HEK293 (cell line): Measurements from ENCODE around the gene NAGLU.
A peak's percentile ranks its signal among the peaks of the same experiment; 100 is the strongest.

ENCODE experiments used
- EGR2 ChIP-seq: fragments of 450-650 bp; formaldehyde crosslinking; IDR thresholded peaks from 2 replicates; pipeline ENCODE4 v1.5.1; 2016; ENCODE audit warnings: low read depth, missing biosample characterization, missing genetic modification characterization
- GFI1B ChIP-seq: fragments of 450-650 bp; formaldehyde crosslinking; IDR thresholded peaks from 2 replicates; pipeline ENCODE4 v1.5.1; 2016; ENCODE audit warnings: missing biosample characterization, missing genetic modification characterization
- GLI2 ChIP-seq: fragments of 450-650 bp; formaldehyde crosslinking; IDR thresholded peaks from 2 replicates; pipeline ENCODE4; 2017; ENCODE audit warnings: missing biosample characterization, missing genetic modification characterization, low read depth, borderline replicate concordance
- GLIS1 ChIP-seq: fragments of 450-650 bp; formaldehyde crosslinking; IDR thresholded peaks from 2 replicates; pipeline ENCODE4 v1.5.1; 2016; ENCODE audit warnings: missing biosample characterization, missing genetic modification characterization
- KLF16 ChIP-seq: fragments of 450-650 bp; formaldehyde crosslinking; IDR thresholded peaks from 2 replicates; pipeline ENCODE4 v1.5.1; 2017; ENCODE audit warnings: missing biosample characterization, missing genetic modification characterization
- PRDM4 ChIP-seq: fragments of 450-650 bp; formaldehyde crosslinking; IDR thresholded peaks from 2 replicates; pipeline ENCODE4 v1.5.1; 2017; ENCODE audit warnings: missing biosample characterization, missing genetic modification characterization
- SP7 ChIP-seq: fragments of 450-650 bp; formaldehyde crosslinking; IDR thresholded peaks from 2 replicates; pipeline ENCODE4 v1.5.1; 2016; ENCODE audit warnings: missing biosample characterization, missing genetic modification characterization
- TCF7L2 ChIP-seq: IDR thresholded peaks from 2 replicates; pipeline ENCODE4 v1.6.1; 2011; ENCODE audit warnings: low read depth, mild to moderate bottlenecking, inconsistent platforms, low read length, moderate library complexity, borderline replicate concordance
- ZBTB1 ChIP-seq: fragments of 450-650 bp; formaldehyde crosslinking; IDR thresholded peaks from 2 replicates; pipeline ENCODE4 v1.5.1; 2016; ENCODE audit warnings: missing biosample characterization, missing genetic modification characterization
- ZBTB10 ChIP-seq: fragments of 450-650 bp; formaldehyde crosslinking; IDR thresholded peaks from 2 replicates; pipeline ENCODE4 v1.5.1; 2016; ENCODE audit warnings: missing biosample characterization, missing genetic modification characterization
- ZFP37 ChIP-seq: fragments of 450-650 bp; formaldehyde crosslinking; IDR thresholded peaks from 2 replicates; pipeline ENCODE4 v1.5.1; 2016; ENCODE audit warnings: missing biosample characterization, missing genetic modification characterization
- ZNF248 ChIP-seq: fragments of 450-650 bp; formaldehyde crosslinking; IDR thresholded peaks from 2 replicates; pipeline ENCODE4 v1.5.1; 2017; ENCODE audit warnings: missing biosample characterization, missing genetic modification characterization
- ZNF274 ChIP-seq, 2 experiments: fragments of 200-500 bp in 1 of 2; fragments of 450-650 bp in 1 of 2; sonication (Bioruptor generic) in 1 of 2; formaldehyde crosslinking in 1 of 2; IDR thresholded peaks; 2 replicates each; pipeline versions ENCODE4 v1.5.1 to v1.6.1; 2014 to 2016; ENCODE audit warnings: borderline replicate concordance in 1 of 2, inconsistent platforms in 1 of 2, low read length in 1 of 2, missing biosample characterization in 1 of 2, missing genetic modification characterization in 1 of 2
- ZNF280D ChIP-seq: fragments of 450-650 bp; formaldehyde crosslinking; IDR thresholded peaks from 2 replicates; pipeline ENCODE4 v1.5.1; 2016; ENCODE audit warnings: missing biosample characterization, missing genetic modification characterization
- ZNF341 ChIP-seq: fragments of 450-650 bp; formaldehyde crosslinking; IDR thresholded peaks from 2 replicates; pipeline ENCODE4; 2016; ENCODE audit warnings: low read depth, missing biosample characterization, missing genetic modification characterization
- ZNF362 ChIP-seq: fragments of 450-650 bp; formaldehyde crosslinking; IDR thresholded peaks from 2 replicates; pipeline ENCODE4 v1.5.1; 2016; ENCODE audit warnings: missing biosample characterization, missing genetic modification characterization
- ZNF37A ChIP-seq: fragments of 450-650 bp; IDR thresholded peaks from 2 replicates; pipeline ENCODE4 v1.5.1; 2018; ENCODE audit warnings: missing biosample characterization, missing genetic modification characterization
- ZNF391 ChIP-seq: fragments of 450-650 bp; formaldehyde crosslinking; IDR thresholded peaks from 2 replicates; pipeline ENCODE4 v1.5.1; 2016; ENCODE audit warnings: low read depth, missing biosample characterization, missing genetic modification characterization, borderline replicate concordance
- ZNF394 ChIP-seq: fragments of 450-650 bp; formaldehyde crosslinking; IDR thresholded peaks from 2 replicates; pipeline ENCODE4 v1.5.1; 2016; ENCODE audit warnings: missing biosample characterization, missing genetic modification characterization, mild to moderate bottlenecking, moderate library complexity, borderline replicate concordance
- ZNF473 ChIP-seq: fragments of 450-650 bp; formaldehyde crosslinking; IDR thresholded peaks from 2 replicates; pipeline ENCODE4 v1.5.1; 2017; ENCODE audit warnings: missing biosample characterization, missing genetic modification characterization
- ZNF48 ChIP-seq: fragments of 450-650 bp; formaldehyde crosslinking; IDR thresholded peaks from 2 replicates; pipeline ENCODE4 v1.5.1; 2016; ENCODE audit warnings: missing biosample characterization, missing genetic modification characterization
- ZNF521 ChIP-seq: fragments of 450-650 bp; formaldehyde crosslinking; IDR thresholded peaks from 2 replicates; pipeline ENCODE4 v1.5.1; 2017; ENCODE audit warnings: missing biosample characterization, mild to moderate bottlenecking, missing genetic modification characterization
- ZNF530 ChIP-seq: fragments of 450-650 bp; formaldehyde crosslinking; IDR thresholded peaks from 2 replicates; pipeline ENCODE4 v1.5.1; 2016; ENCODE audit warnings: low read depth, missing biosample characterization, missing genetic modification characterization
- ZNF600 ChIP-seq: fragments of 450-650 bp; formaldehyde crosslinking; IDR thresholded peaks from 2 replicates; pipeline ENCODE4 v1.5.1; 2016; ENCODE audit warnings: missing biosample characterization, missing genetic modification characterization
- ZNF623 ChIP-seq: fragments of 450-650 bp; formaldehyde crosslinking; IDR thresholded peaks from 2 replicates; pipeline ENCODE4 v1.5.1; 2016; ENCODE audit warnings: missing biosample characterization, missing genetic modification characterization
- ZNF654 ChIP-seq: fragments of 450-650 bp; formaldehyde crosslinking; IDR thresholded peaks from 2 replicates; pipeline ENCODE4 v1.5.1; 2016; ENCODE audit warnings: low read depth, missing biosample characterization, missing genetic modification characterization
- ZNF660 ChIP-seq: fragments of 450-650 bp; IDR thresholded peaks from 2 replicates; pipeline ENCODE4 v1.5.1; 2018; ENCODE audit warnings: missing biosample characterization, mild to moderate bottlenecking, missing genetic modification characterization
- ZNF670 ChIP-seq: fragments of 450-650 bp; formaldehyde crosslinking; IDR thresholded peaks from 2 replicates; pipeline ENCODE4 v1.5.1; 2016; ENCODE audit warnings: missing biosample characterization, missing genetic modification characterization, low read depth
- ZNF747 ChIP-seq: fragments of 450-650 bp; formaldehyde crosslinking; IDR thresholded peaks from 2 replicates; pipeline ENCODE4 v1.5.1; 2016; ENCODE audit warnings: missing biosample characterization, missing genetic modification characterization
- ZNF830 ChIP-seq: fragments of 450-650 bp; IDR thresholded peaks from 2 replicates; pipeline ENCODE4 v1.5.0; 2018; ENCODE audit warnings: missing biosample characterization, missing genetic modification characterization, low read depth, mild to moderate bottlenecking, moderate library complexity
- ZNF843 ChIP-seq: fragments of 450-650 bp; formaldehyde crosslinking; IDR thresholded peaks from 2 replicates; pipeline ENCODE4 v1.5.1; 2016; ENCODE audit warnings: missing biosample characterization, missing genetic modification characterization

Gene NAGLU

GRCh38 chr17:42531455-42532354 is 4.3 kb upstream of the NAGLU start (continued):
- TF ChIP-seq ZNF362 (no peak), ZBTB10 (no peak), ZNF623 (no peak), EGR2 (tag by site-specific recombination) (no peak), ZNF654 (tag by site-specific recombination) (no peak), ZFP37 (tag by site-specific recombination) (no peak), SP7 (no peak), TCF7L2 (peak; percentile 65; the same call in 1 of the 2 replicates), GFI1B (tag by site-specific recombination) (no peak), ZBTB1 (tag by site-specific recombination) (no peak), ZNF521 (no peak), KLF16 (tag by site-specific recombination) (no peak), ZNF341 (tag by site-specific recombination) (peak; percentile 54), ZNF48 (tag by site-specific recombination) (no peak), GLI2 (tag by site-specific recombination) (no peak), ZNF600 (tag by site-specific recombination) (peak; percentile 57), ZNF37A (tag by site-specific recombination) (no peak), ZNF843 (tag by site-specific recombination) (no peak), ZNF473 (tag by site-specific recombination) (no peak), ZNF280D (no peak), ZNF274 (IDR thresholded peaks at IDR 0.05; ENCODE audit: low read length) (no peak), ZNF274 (tag by site-specific recombination; IDR thresholded peaks at IDR 0.05; ENCODE audit: borderline replicate concordance) (no peak), ZNF660 (tag by site-specific recombination) (no peak), ZNF394 (tag by site-specific recombination) (no peak), ZNF747 (tag by site-specific recombination) (no peak), PRDM4 (tag by site-specific recombination) (no peak), ZNF530 (no peak), ZNF248 (tag by site-specific recombination) (no peak), ZNF391 (tag by site-specific recombination) (no peak), ZNF830 (tag by site-specific recombination) (no peak), GLIS1 (no peak), ZNF670 (tag by site-specific recombination) (no peak)
